H1 (cell line): Measurements from ENCODE around the gene CHST13. TPM values are rescaled to one million over a fixed set of nuclear protein-coding genes. Genes with fewer than 3 reads are reported as not detected.

Source experiments
- CTCF ChIA-PET: fragments of 300-600 bp; sonication (Branson Sonifier 250); formaldehyde crosslinking; loops from one replicate; lab custom pipeline; 2021; ENCODE audit not compliant: partially characterized antibody; lab: Charles Lee
- POLR2A ChIA-PET: fragments of 300-600 bp; sonication (Branson Sonifier 250); formaldehyde crosslinking; loops from one replicate; lab custom pipeline; 2021; ENCODE audit warnings: inconsistent platforms; ENCODE audit not compliant: partially characterized antibody; lab: Charles Lee
- DNase-seq, 2 experiments: peaks; one replicate each; pipeline versions ENCODE4 v3.0.0 to v3.0.0-alpha.2; 2010 to 2022; ENCODE audit warnings: low spot score in 2 of 2, low read depth in 1 of 2, mixed read lengths in 1 of 2
- FAIRE-seq: peaks from 2 replicates; lab custom pipeline; 2011; peaks lifted over from hg19 to GRCh38; lab: Jason Lieb, UNC
- H2AFZ ChIP-seq: 2 replicates; pipeline ENCODE4 v1.8.1; 2012; ENCODE audit warnings: low read length, inconsistent platforms
- H2AK5ac ChIP-seq: 2 replicates; pipeline ENCODE4 v1.6.1; 2013; ENCODE audit warnings: low read depth, low read length
- H2BK120ac ChIP-seq: replicated peaks from 2 replicates; pipeline ENCODE3; 2013; ENCODE audit warnings: low read depth, low read length, inconsistent platforms
- H2BK12ac ChIP-seq: 2 replicates; pipeline ENCODE4 v1.6.1; 2013; ENCODE audit warnings: low read depth, low read length
- H2BK15ac ChIP-seq: 2 replicates; pipeline ENCODE4 v1.6.1; 2013; ENCODE audit warnings: low read length
- H2BK20ac ChIP-seq: 2 replicates; pipeline ENCODE4 v1.6.1; 2013; ENCODE audit warnings: low read length
- H2BK5ac ChIP-seq: 2 replicates; pipeline ENCODE4 v1.6.1; 2013; ENCODE audit warnings: low read depth, low read length
- H3K14ac ChIP-seq: 2 replicates; pipeline ENCODE4 v1.6.1; 2013; ENCODE audit warnings: inconsistent platforms; ENCODE audit not compliant: insufficient read length
- H3K18ac ChIP-seq: 2 replicates; pipeline ENCODE4 v1.6.1; 2013; ENCODE audit warnings: low read length; ENCODE audit errors: extremely low read depth
- H3K23ac ChIP-seq: 2 replicates; pipeline ENCODE4 v1.6.1; 2013; ENCODE audit warnings: inconsistent platforms; ENCODE audit not compliant: insufficient read length
- H3K23me2 ChIP-seq: 2 replicates; pipeline ENCODE4 v1.6.1; 2013; ENCODE audit warnings: low read depth, low read length
- H3K27ac ChIP-seq: 2 replicates; pipeline ENCODE4 v1.6.1; 2011; ENCODE audit warnings: low read depth, low read length, inconsistent platforms
- H3K27me3 ChIP-seq, 4 experiments: replicated peaks in 1 of 4; 1 replicate in 1 of 4; 2 replicates in 3 of 4; pipeline versions ENCODE4 v1.6.1 to v1.8.1; 2011 to 2013; ENCODE audit warnings: low read length in 3 of 4, mild to moderate bottlenecking in 3 of 4, inconsistent platforms in 2 of 4, mixed read lengths in 2 of 4, moderate library complexity in 1 of 4; ENCODE audit not compliant: control insufficient read depth in 3 of 4, insufficient read depth in 3 of 4; ENCODE audit errors: extremely low read depth in 1 of 4
- H3K36me3 ChIP-seq, 4 experiments: 2 replicates each; pipeline versions ENCODE4 v1.6.1 to v1.8.1; 2011 to 2013; ENCODE audit warnings: mild to moderate bottlenecking in 4 of 4, low read length in 3 of 4, moderate library complexity in 2 of 4, control low read depth in 1 of 4, inconsistent platforms in 1 of 4; ENCODE audit not compliant: insufficient read depth in 4 of 4, control insufficient read depth in 2 of 4
- H3K4ac ChIP-seq: replicated peaks from 2 replicates; pipeline ENCODE3; 2013; ENCODE audit warnings: low read length, low read depth, mixed read lengths, inconsistent platforms; ENCODE audit not compliant: insufficient read length
- H3K4me1 ChIP-seq, 4 experiments: replicated peaks in 1 of 4; 1 replicate in 1 of 4; 2 replicates in 3 of 4; pipeline versions ENCODE4 v1.6.1 to v1.8.1; 2011 to 2013; ENCODE audit warnings: low read length in 3 of 4, inconsistent platforms in 2 of 4, mixed read lengths in 1 of 4; ENCODE audit not compliant: insufficient read depth in 4 of 4, control insufficient read depth in 3 of 4
- H3K4me2 ChIP-seq, 2 experiments: 2 replicates each; pipeline versions ENCODE4 v1.6.1 to v1.8.1; 2011 to 2013; ENCODE audit warnings: low read depth in 2 of 2, low read length in 2 of 2, control low read depth in 1 of 2, inconsistent platforms in 1 of 2, mild to moderate bottlenecking in 1 of 2; ENCODE audit not compliant: insufficient read depth in 1 of 2
- H3K4me3 ChIP-seq, 4 experiments: fragments of 200-600, 300-600 bp in 1 of 4; sonication (generic), shearing (Covaris generic), sonication (Bioruptor Twin) in 1 of 4; 2 replicates each; pipeline versions ENCODE4 v1.5.1 to v1.8.1; 2011 to 2016; ENCODE audit warnings: low read length in 4 of 4, low read depth in 3 of 4, control low read depth in 2 of 4, inconsistent platforms in 2 of 4, mild to moderate bottlenecking in 2 of 4, mixed read lengths in 1 of 4, moderate library complexity in 1 of 4; ENCODE audit not compliant: insufficient read depth in 2 of 4; ENCODE audit errors: extremely low read depth in 1 of 4
- H3K56ac ChIP-seq: replicated peaks from 2 replicates; pipeline ENCODE3; 2013; ENCODE audit warnings: low read depth, mild to moderate bottlenecking, mixed read lengths, low read length, inconsistent platforms; ENCODE audit not compliant: insufficient read length
- H3K79me1 ChIP-seq: 2 replicates; pipeline ENCODE4 v1.6.1; 2013; ENCODE audit warnings: low read depth, low read length, control low read depth
- H3K79me2 ChIP-seq, 2 experiments: 2 replicates each; pipeline versions ENCODE4 v1.6.1 to v1.8.1; 2012 to 2013; ENCODE audit warnings: low read length in 2 of 2, mild to moderate bottlenecking in 2 of 2, inconsistent platforms in 1 of 2; ENCODE audit not compliant: insufficient read depth in 2 of 2, control insufficient read depth in 1 of 2
- H3K9ac ChIP-seq, 4 experiments: replicated peaks in 1 of 4; 1 replicate in 1 of 4; 2 replicates in 3 of 4; pipeline versions ENCODE4 v1.6.1 to v1.8.1; 2011 to 2013; ENCODE audit warnings: low read depth in 3 of 4, low read length in 3 of 4, control low read depth in 2 of 4, mild to moderate bottlenecking in 2 of 4, moderate library complexity in 2 of 4, inconsistent platforms in 1 of 4; ENCODE audit errors: extremely low read depth in 1 of 4
- H3K9me3 ChIP-seq, 2 experiments: 2 replicates each; pipeline versions ENCODE4 v1.6.1 to v1.8.1; 2012 to 2013; ENCODE audit warnings: mild to moderate bottlenecking in 2 of 2, moderate library complexity in 2 of 2, control low read depth in 1 of 2, inconsistent platforms in 1 of 2, low read depth in 1 of 2, low read length in 1 of 2, mixed read lengths in 1 of 2; ENCODE audit not compliant: insufficient read depth in 2 of 2
- H4K20me1 ChIP-seq, 2 experiments: replicated peaks in 1 of 2; 2 replicates each; pipeline versions ENCODE3 to v1.8.1; 2011 to 2013; ENCODE audit warnings: inconsistent platforms in 2 of 2, low read length in 2 of 2, mild to moderate bottlenecking in 1 of 2; ENCODE audit not compliant: insufficient read depth in 2 of 2, control insufficient read depth in 1 of 2
- H4K5ac ChIP-seq: 2 replicates; pipeline ENCODE4 v1.6.1; 2013; ENCODE audit warnings: low read length, low read depth, mixed read lengths, inconsistent platforms; ENCODE audit not compliant: insufficient read length
- H4K8ac ChIP-seq: 2 replicates; pipeline ENCODE4 v1.8.0; 2013; ENCODE audit warnings: mild to moderate bottlenecking, moderate library complexity, low read length, inconsistent platforms; ENCODE audit not compliant: insufficient read depth; ENCODE audit errors: extremely low read depth
- H4K91ac ChIP-seq: replicated peaks from 2 replicates; pipeline ENCODE3; 2013; ENCODE audit warnings: low read length, mixed read lengths, inconsistent platforms; ENCODE audit not compliant: insufficient read length
- CREB1 ChIP-seq: IDR thresholded peaks from 2 replicates; pipeline ENCODE4 v1.6.1; 2012; ENCODE audit warnings: inconsistent platforms
- EGR1 ChIP-seq: IDR thresholded peaks from 2 replicates; pipeline ENCODE4 v1.6.1; 2011; ENCODE audit warnings: low read depth, low read length, borderline replicate concordance
- EZH2 ChIP-seq: fragments of 200-600 bp; sonication (generic); IDR thresholded peaks from 2 replicates; pipeline ENCODE4 v1.7.1; 2012; ENCODE audit warnings: low read depth, mild to moderate bottlenecking, moderate library complexity, low read length, inconsistent platforms; ENCODE audit not compliant: severe bottlenecking
- SIRT6 ChIP-seq: IDR thresholded peaks from one replicate; pipeline ENCODE4 v1.7.1; 2012; ENCODE audit warnings: low read length, inconsistent platforms
- SP1 ChIP-seq: IDR thresholded peaks from 2 replicates; pipeline ENCODE4 v1.6.1; 2011; ENCODE audit warnings: low read depth, low read length
- WGBS, 2 experiments: shearing (Covaris generic) in 1 of 2; methylation state at CpG; one replicate each; pipeline versions ENCODE4 v1.1.6 to v1.1.7; 2013 to 2015; ENCODE audit warnings: low lambda C conversion rate in 2 of 2, mixed read lengths in 2 of 2, inconsistent platforms in 1 of 2, low coverage in 1 of 2, missing lambda C conversion rate in 1 of 2; ENCODE audit not compliant: insufficient replicate concordance in 2 of 2, insufficient coverage in 1 of 2, insufficient read length in 1 of 2; ENCODE audit errors: extremely low coverage in 1 of 2, missing lambda C conversion rate in 1 of 2; 5-methylcytosine and 5-hydroxymethylcytosine counted together
- polyA plus RNA-seq, 7 experiments: library from polyadenylated mRNA; depleted of rRNA in 3 of 7; stranded (reverse) in 5 of 7; unstranded in 2 of 7; fragments of >200 nt in 5 of 7; fragments of 200-250 nt in 2 of 7; gene quantifications; 1 replicate in 5 of 7; 2 replicates in 1 of 7; 4 replicates in 1 of 7; pipeline versions ENCODE4 v1.2.1 to v1.2.3, GENCODE V29; 2011 to 2013; ENCODE audit warnings: missing spikeins in 2 of 7, mixed read lengths in 2 of 7
- total RNA-seq: library from RNA; stranded (reverse); fragmentation: NEBNext Ultra II Directional; extraction: Animal tissue kit (Norgen Biotek cat#: 25700); gene quantifications from 2 replicates; pipeline ENCODE4 v1.2.1, GENCODE V29; 2021

The CHST13 gene
- total and polyA plus RNA-seq, 2 of the 8 experiments (the other 6 are each of a cell fraction or from before 2014, with no cell fraction given), result 5.4 to 11.7 TPM

- peak in 1 of 2 experiments; percentile 42 for DNase-seq
- no peak overlapping the region for H3K9ac ChIP-seq
- no peak overlapping the region for H3K14ac ChIP-seq
- ChIA-PET POLR2A (no interaction called here), CTCF (no interaction called here)
- H3K4me2 ChIP-seq, result no peak overlapping the region
- no peak overlapping the region for H2BK5ac ChIP-seq
- H3K27me3 ChIP-seq, result no peaks in the 10 kb centered on the region; a peak in 1 of 7 replicates
- H3K4ac ChIP-seq, result no peak overlapping the region
- H3K79me2 ChIP-seq, result no peaks in the 10 kb centered on the region
- no peak for TF ChIP-seq EGR1
- TF ChIP-seq EZH2, result no peak
- no peak for TF ChIP-seq SP1
- no peak for TF ChIP-seq SIRT6
- TF ChIP-seq CREB1, result no peak
- H3K4me3 ChIP-seq, result no peak overlapping the region
- no peak overlapping the region for H2AFZ ChIP-seq
- no peak overlapping the region for H2BK15ac ChIP-seq
- H3K4me1 ChIP-seq, result no peaks in the 10 kb centered on the region
- H4K20me1 ChIP-seq, result no peaks in the 10 kb centered on the region
- FAIRE-seq, result no peak
- H3K23me2 ChIP-seq, result no peaks in the 10 kb centered on the region
- no peak overlapping the region for H2BK120ac ChIP-seq
- no peak overlapping the region for H3K27ac ChIP-seq
- H2BK12ac ChIP-seq, result 0 out of 2 replicates have a peak overlapping the region, but pooled peaks have one; percentile 27
- no peak overlapping the region for H4K8ac ChIP-seq
- H3K9me3 ChIP-seq, result no peaks in the 10 kb centered on the region
- no peak overlapping the region for H2AK5ac ChIP-seq
- no peak overlapping the region for H3K18ac ChIP-seq
- no peak overlapping the region for H3K23ac ChIP-seq
- no peak overlapping the region for H2BK20ac ChIP-seq
- no peak overlapping the region for H3K56ac ChIP-seq
- H4K5ac ChIP-seq, result no peak overlapping the region
- WGBS, 2 experiments, result 90% methylated on average over 15 of the region's 15 CpGs; no CpG with 5 or more reads in 1 of the 2 experiments
- H4K91ac ChIP-seq, result no peak overlapping the region
- H3K79me1 ChIP-seq, result no peaks in the 10 kb centered on the region
- H3K36me3 ChIP-seq, result no peaks in the 10 kb centered on the region
Observed at GRCh38 chr3:126573492-126574117, 49.6 kb downstream of the CHST13 start.
